Glutamatergic neuron (in vitro differentiated cells): ENCODE data around the gene NDUFA12. TPM values are rescaled to one million over a fixed set of nuclear protein-coding genes. Genes with fewer than 3 reads are reported as not detected.

Experiments
- DNase-seq: peaks from one replicate; pipeline ENCODE4 v3.0.0; 2022
- H3K27ac Mint-ChIP-seq: one replicate; pipeline ENCODE4 v1.8.0; 2020; ENCODE audit warnings: mild to moderate bottlenecking, mixed read lengths, inconsistent platforms; ENCODE audit not compliant: unreplicated experiment
- H3K27me3 Mint-ChIP-seq: one replicate; pipeline ENCODE4 v1.8.0; 2020; ENCODE audit warnings: mild to moderate bottlenecking, moderate library complexity, mixed read lengths, inconsistent platforms; ENCODE audit not compliant: unreplicated experiment
- H3K36me3 Mint-ChIP-seq: one replicate; pipeline ENCODE4 v1.8.0; 2020; ENCODE audit warnings: mild to moderate bottlenecking, mixed read lengths, inconsistent platforms; ENCODE audit not compliant: unreplicated experiment
- H3K4me1 Mint-ChIP-seq: one replicate; pipeline ENCODE4 v1.8.0; 2020; ENCODE audit warnings: mild to moderate bottlenecking, low read depth, mixed read lengths, inconsistent platforms; ENCODE audit not compliant: unreplicated experiment
- H3K4me3 Mint-ChIP-seq: one replicate; pipeline ENCODE4 v1.8.0; 2020; ENCODE audit warnings: mild to moderate bottlenecking, mixed read lengths, inconsistent platforms; ENCODE audit not compliant: unreplicated experiment
- H3K9me3 Mint-ChIP-seq: one replicate; pipeline ENCODE4 v1.8.0; 2020; ENCODE audit warnings: mild to moderate bottlenecking, moderate library complexity, mixed read lengths, inconsistent platforms; ENCODE audit not compliant: unreplicated experiment
- total RNA-seq: library from RNA; stranded (reverse); fragmentation: NEBNext Ultra II Directional; extraction: Animal tissue kit (Norgen Biotek cat#: 25700); gene quantifications from one replicate; pipeline ENCODE4 v1.2.1, GENCODE V29; 2021; ENCODE audit not compliant: unreplicated experiment
- TF ChIP-seq, protein P1 (sequence below): fragments of 200-600 bp; sonication (generic); IDR thresholded peaks from one replicate; pipeline ENCODE4 v1.5.0; 2021; ENCODE audit not compliant: partially characterized antibody, unreplicated experiment

Gene NDUFA12
- total RNA-seq, 1 donor from 2014 or later = 73.8 TPM

DNA sequence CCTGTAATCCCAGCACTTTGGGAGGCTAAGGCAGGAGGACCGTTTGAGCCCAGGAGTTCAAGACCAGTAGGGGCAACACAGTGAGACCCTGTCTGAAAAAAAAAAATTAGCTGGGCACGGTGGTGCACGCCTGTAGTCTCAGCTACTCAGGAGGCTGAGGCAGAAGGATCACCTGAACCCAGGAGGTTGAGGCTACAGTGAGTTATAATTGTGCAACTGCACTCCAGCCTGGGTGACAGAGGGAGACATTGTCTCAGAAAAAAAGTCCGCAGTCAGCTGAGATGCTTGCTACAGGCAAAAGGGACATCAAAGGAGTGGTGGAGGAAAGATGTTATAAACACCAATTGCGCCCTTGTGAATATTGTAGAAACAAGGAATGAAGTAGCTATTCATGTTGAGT, 77.8 kb downstream of the NDUFA12 start:
- H3K4me1 Mint-ChIP-seq = no peaks in the 10 kb centered on the region
- no peaks in the 10 kb centered on the region for H3K36me3 Mint-ChIP-seq
- TF ChIP-seq, protein P1, sequence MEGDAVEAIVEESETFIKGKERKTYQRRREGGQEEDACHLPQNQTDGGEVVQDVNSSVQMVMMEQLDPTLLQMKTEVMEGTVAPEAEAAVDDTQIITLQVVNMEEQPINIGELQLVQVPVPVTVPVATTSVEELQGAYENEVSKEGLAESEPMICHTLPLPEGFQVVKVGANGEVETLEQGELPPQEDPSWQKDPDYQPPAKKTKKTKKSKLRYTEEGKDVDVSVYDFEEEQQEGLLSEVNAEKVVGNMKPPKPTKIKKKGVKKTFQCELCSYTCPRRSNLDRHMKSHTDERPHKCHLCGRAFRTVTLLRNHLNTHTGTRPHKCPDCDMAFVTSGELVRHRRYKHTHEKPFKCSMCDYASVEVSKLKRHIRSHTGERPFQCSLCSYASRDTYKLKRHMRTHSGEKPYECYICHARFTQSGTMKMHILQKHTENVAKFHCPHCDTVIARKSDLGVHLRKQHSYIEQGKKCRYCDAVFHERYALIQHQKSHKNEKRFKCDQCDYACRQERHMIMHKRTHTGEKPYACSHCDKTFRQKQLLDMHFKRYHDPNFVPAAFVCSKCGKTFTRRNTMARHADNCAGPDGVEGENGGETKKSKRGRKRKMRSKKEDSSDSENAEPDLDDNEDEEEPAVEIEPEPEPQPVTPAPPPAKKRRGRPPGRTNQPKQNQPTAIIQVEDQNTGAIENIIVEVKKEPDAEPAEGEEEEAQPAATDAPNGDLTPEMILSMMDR = no peak

DNA sequence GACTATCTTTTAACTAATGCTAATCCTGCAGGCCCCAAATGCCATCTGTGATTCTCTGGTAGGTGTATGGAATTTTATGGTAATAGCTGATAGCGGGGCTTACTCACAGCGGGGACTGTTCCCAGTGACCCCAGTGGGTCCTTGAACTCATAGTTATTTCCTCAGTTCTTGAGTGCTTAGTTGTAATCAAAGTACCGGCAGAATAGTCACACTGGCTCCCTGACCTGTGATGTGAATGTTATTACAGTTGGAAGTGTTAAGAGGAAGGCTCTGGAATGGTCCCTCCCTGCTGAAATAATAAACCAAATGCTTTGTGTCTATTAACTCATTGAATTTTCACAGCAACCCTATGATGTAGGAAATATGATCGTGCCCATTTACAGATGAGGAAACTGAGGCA, 78.3 kb downstream of the NDUFA12 start:
- H3K4me1 Mint-ChIP-seq = no peaks in the 10 kb centered on the region
- H3K27me3 Mint-ChIP-seq = no peaks in the 10 kb centered on the region
- no peaks in the 10 kb centered on the region for H3K36me3 Mint-ChIP-seq
- DNase-seq = no peak
- TF ChIP-seq, protein P1 = no peak
- no peaks in the 10 kb centered on the region for H3K9me3 Mint-ChIP-seq
- H3K27ac Mint-ChIP-seq = no peak overlapping the region
- no peak overlapping the region for H3K4me3 Mint-ChIP-seq

More for the DNA sequence above, 77.8 kb downstream of the NDUFA12 start:
- Mint-ChIP-seq H3K9me3 (no peaks in the 10 kb centered on the region), H3K27ac (no peak overlapping the region), H3K4me3 (no peak overlapping the region), H3K27me3 (no peaks in the 10 kb centered on the region)
- DNase-seq = no peak

DNA sequence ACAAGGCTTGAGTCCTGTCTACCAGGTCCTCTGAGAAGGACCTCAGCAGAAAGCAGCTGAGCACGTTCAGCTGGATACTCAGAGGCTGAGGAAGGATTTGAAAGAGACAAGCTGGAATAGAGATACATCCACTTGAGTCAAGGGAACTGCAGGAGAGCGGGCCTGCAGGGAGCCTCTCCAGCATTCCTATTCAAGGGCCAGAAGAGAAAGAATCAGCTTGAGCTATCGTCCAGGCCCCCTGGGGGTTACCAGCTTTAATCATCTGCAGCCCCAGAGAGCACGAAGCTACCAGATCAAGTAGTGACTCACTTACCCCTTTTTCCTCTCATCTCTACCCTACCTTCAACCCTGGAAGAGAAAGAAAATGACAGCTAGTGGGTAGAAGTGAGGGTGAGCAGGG, 80.9 kb downstream of the NDUFA12 start:
- no peak for DNase-seq
- no peaks in the 10 kb centered on the region for H3K36me3 Mint-ChIP-seq
- no peaks in the 10 kb centered on the region for H3K27me3 Mint-ChIP-seq
- TF ChIP-seq, protein P1 = no peak
- no peak overlapping the region for H3K4me3 Mint-ChIP-seq
- H3K27ac Mint-ChIP-seq = no peak overlapping the region
- no peaks in the 10 kb centered on the region for H3K9me3 Mint-ChIP-seq
- no peaks in the 10 kb centered on the region for H3K4me1 Mint-ChIP-seq

Other genes starting within 250 kb of the NDUFA12 start
- 63.8 TPM for gene NR2C1, start 69.9 kb upstream of the NDUFA12 start, total RNA-seq
- gene FGD6, start 213.8 kb upstream of the NDUFA12 start, total RNA-seq = 42.1 TPM
- gene VEZT, start 214.1 kb upstream of the NDUFA12 start, total RNA-seq = 148 TPM